Fibroblast of lung (primary cell): Measurements from ENCODE around the gene SLX4. TPM values are rescaled to one million over a fixed set of nuclear protein-coding genes. Genes with fewer than 3 reads are reported as not detected.

Source experiments
- DNase-seq, 2 donors: peaks; one replicate each; pipeline versions ENCODE4 v3.0.0 to v3.0.0-alpha.2; 2010; ENCODE audit warnings: low read depth in 2 of 2
- H2AFZ ChIP-seq: 2 replicates; pipeline ENCODE4 v1.5.1; 2012; ENCODE audit warnings: low read length, control low read depth, inconsistent platforms
- H3K27ac ChIP-seq: 2 replicates; pipeline ENCODE4 v1.5.1; 2011; ENCODE audit warnings: low read length, control low read depth; ENCODE audit not compliant: insufficient read depth
- H3K27me3 ChIP-seq: 2 replicates; pipeline ENCODE4 v1.5.1; 2011; ENCODE audit warnings: mild to moderate bottlenecking, low read length; ENCODE audit not compliant: control insufficient read depth, insufficient read depth
- H3K36me3 ChIP-seq: 2 replicates; pipeline ENCODE4 v1.5.1; 2011; ENCODE audit warnings: low read length; ENCODE audit not compliant: control insufficient read depth, insufficient read depth
- H3K4me1 ChIP-seq: 2 replicates; pipeline ENCODE4 v1.5.1; 2011; ENCODE audit warnings: low read length; ENCODE audit not compliant: control insufficient read depth, insufficient read depth; ENCODE audit errors: extremely low read depth
- H3K4me2 ChIP-seq: 2 replicates; pipeline ENCODE4 v1.5.1; 2011; ENCODE audit warnings: low read length, control low read depth; ENCODE audit not compliant: insufficient read depth; ENCODE audit errors: extremely low read depth
- H3K4me3 ChIP-seq, 4 experiments: fragments of 200-600 bp in 1 of 4; sonication (generic) in 1 of 4; replicated peaks in 1 of 4; 2 replicates each; pipeline ENCODE4 v1.5.1; 2011 to 2016; ENCODE audit warnings: low read length in 4 of 4, low read depth in 3 of 4, mild to moderate bottlenecking in 3 of 4, control low read depth in 2 of 4, inconsistent platforms in 1 of 4, mixed read lengths in 1 of 4; ENCODE audit not compliant: insufficient read depth in 1 of 4; ENCODE audit errors: control extremely low read depth in 1 of 4
- H3K79me2 ChIP-seq: 2 replicates; pipeline ENCODE4 v1.5.1; 2012; ENCODE audit warnings: mild to moderate bottlenecking, low read length, inconsistent platforms; ENCODE audit not compliant: control insufficient read depth, insufficient read depth
- H3K9ac ChIP-seq: 2 replicates; pipeline ENCODE4 v1.5.1; 2011; ENCODE audit warnings: mild to moderate bottlenecking, low read length, control low read depth; ENCODE audit not compliant: insufficient read depth
- H3K9me3 ChIP-seq: 2 replicates; pipeline ENCODE4 v1.5.1; 2012; ENCODE audit warnings: low read depth, low read length; ENCODE audit not compliant: control insufficient read depth, insufficient read depth
- H4K20me1 ChIP-seq: 2 replicates; pipeline ENCODE4 v1.5.1; 2011; ENCODE audit warnings: low read length; ENCODE audit not compliant: control insufficient read depth, insufficient read depth; ENCODE audit errors: extremely low read depth
- CTCF ChIP-seq, 2 donors: IDR thresholded peaks in 1 of 2; conservative IDR thresholded peaks in 1 of 2; 1 replicate in 1 of 2; 2 replicates in 1 of 2; pipeline ENCODE4 v1.5.1; 2011 to 2012; ENCODE audit warnings: low read length in 2 of 2, control low read depth in 1 of 2, inconsistent platforms in 1 of 2, low read depth in 1 of 2, mild to moderate bottlenecking in 1 of 2
- EZH2 ChIP-seq: IDR thresholded peaks from 2 replicates; pipeline ENCODE4 v1.5.1; 2012; ENCODE audit warnings: low read length, control low read depth, mild to moderate bottlenecking; ENCODE audit errors: missing control alignments
- polyA plus RNA-seq, 2 donors: library from polyadenylated mRNA; depleted of rRNA in 1 of 2; stranded (reverse) in 1 of 2; unstranded in 1 of 2; fragments of >200 nt; gene quantifications; 2 replicates each; pipeline ENCODE4 v1.2.1, GENCODE V29; 2011 to 2012; ENCODE audit warnings: missing spikeins in 1 of 2
- total RNA-seq: library from RNA; depleted of rRNA; stranded (reverse); fragments of >200 nt; gene quantifications from 2 replicates; pipeline ENCODE4 v1.2.1, GENCODE V29; 2014

The SLX4 gene
- total and polyA plus RNA-seq, 2 donors (not counting 1 experiment from before 2014, with no cell fraction given): 0.81 to 4.0 TPM

- Histone ChIP-seq H4K20me1 (no peaks in the 10 kb centered on the region), H3K9ac (no peak overlapping the region), H3K4me2 (no peak overlapping the region), H3K79me2 (no peaks in the 10 kb centered on the region), H3K27ac (no peak overlapping the region), H3K9me3 (no peaks in the 10 kb centered on the region), H3K4me3 (no peak overlapping the region), H3K4me1 (no peaks in the 10 kb centered on the region), H3K36me3 (no peaks in the 10 kb centered on the region), H2AFZ (no peak overlapping the region), H3K27me3 (no peaks in the 10 kb centered on the region)
- peak in 1 of 2 donors; percentile 39 for DNase-seq
- TF ChIP-seq CTCF (conservative IDR thresholded peaks at IDR 0.05 in 1 of 2, IDR thresholded peaks at IDR 0.05 in 1 of 2; ENCODE audit: low read depth in 1 of 2, low read length in 2 of 2): no peak
- no peak for TF ChIP-seq EZH2
These were observed 14.7 kb upstream of the SLX4 start for GRCh38 chr16:3625911-3626732.

GRCh38 chr16:3625331-3625730 is 13.9 kb upstream of the SLX4 start:
- Histone ChIP-seq H3K4me1 (no peaks in the 10 kb centered on the region), H3K36me3 (no peaks in the 10 kb centered on the region), H3K27ac (no peak overlapping the region), H3K79me2 (no peaks in the 10 kb centered on the region), H3K4me3 (no peak overlapping the region), H2AFZ (no peak overlapping the region), H3K27me3 (no peaks in the 10 kb centered on the region), H3K9me3 (no peaks in the 10 kb centered on the region), H3K9ac (no peak overlapping the region), H4K20me1 (no peaks in the 10 kb centered on the region), H3K4me2 (no peak overlapping the region)
- TF ChIP-seq EZH2 (no peak), CTCF (conservative IDR thresholded peaks at IDR 0.05 in 1 of 2, IDR thresholded peaks at IDR 0.05 in 1 of 2; ENCODE audit: low read depth in 1 of 2, low read length in 2 of 2) (no peak)
- DNase-seq: no peak

- Histone ChIP-seq H3K79me2 (no peaks in the 10 kb centered on the region), H3K4me1 (no peaks in the 10 kb centered on the region), H3K27me3 (no peaks in the 10 kb centered on the region), H3K9ac (no peak overlapping the region), H4K20me1 (no peaks in the 10 kb centered on the region), H3K4me2 (no peak overlapping the region), H3K4me3 (no peak overlapping the region), H3K27ac (no peak overlapping the region), H3K36me3 (no peaks in the 10 kb centered on the region), H3K9me3 (no peaks in the 10 kb centered on the region), H2AFZ (no peak overlapping the region)
- peak in 1 of 2 donors; percentile 19 for DNase-seq
- TF ChIP-seq EZH2 (no peak), CTCF (conservative IDR thresholded peaks at IDR 0.05 in 1 of 2, IDR thresholded peaks at IDR 0.05 in 1 of 2; ENCODE audit: low read depth in 1 of 2, low read length in 2 of 2) (no peak)
These were observed 12.2 kb upstream of the SLX4 start for GRCh38 chr16:3623642-3624041.
